ENCODE results near the gene IQGAP2.

The IQGAP2 gene

GRCh38 chr5:76670508-76670907, 267.4 kb downstream of the IQGAP2 start:
- no peaks in the 10 kb centered on the region for H3K9me2 ChIP-seq (replicated peaks; ENCODE audit: control insufficient read depth, low read length)
- H4K20me1 ChIP-seq (ENCODE audit: control insufficient read depth, insufficient read depth, low read depth, low read length) = no peaks in the 10 kb centered on the region
- no peak overlapping the region for H3K27ac ChIP-seq (ENCODE audit: low read depth, low read length)
- H3F3A ChIP-seq (ENCODE audit: control insufficient read depth, insufficient read depth) = no peaks in the 10 kb centered on the region
- peaks cover 37% of the 10 kb centered on the region for H3K36me3 ChIP-seq (ENCODE audit: control insufficient read depth, low read length)
- no peaks in the 10 kb centered on the region for H3K27me3 ChIP-seq (ENCODE audit: control insufficient read depth, low read length)
- no peak overlapping the region for H3K4me2 ChIP-seq (ENCODE audit: low read length)
- no peak overlapping the region for H3K4me3 ChIP-seq (ENCODE audit: low read length)
- H3K79me2 ChIP-seq (ENCODE audit: control insufficient read depth, low read length) = no peaks in the 10 kb centered on the region
- no peaks in the 10 kb centered on the region for H3K4me1 ChIP-seq (ENCODE audit: control insufficient read depth, low read length)
- H3K9me3 ChIP-seq (ENCODE audit: control insufficient read depth, insufficient read depth, low read length) = no peaks in the 10 kb centered on the region
- TF ChIP-seq EZH2phosphoT487 (IDR thresholded peaks at IDR 0.05; ENCODE audit: borderline replicate concordance, low read length) (no peak), CTCF (IDR thresholded peaks at IDR 0.05; ENCODE audit: low read depth, low read length, poor library complexity, severe bottlenecking) (no peak)

GRCh38 chr5:76672242-76672641, 269.2 kb downstream of the IQGAP2 start:
- no peak for TF ChIP-seq CTCF (IDR thresholded peaks at IDR 0.05; ENCODE audit: low read depth, low read length, poor library complexity, severe bottlenecking)
- no peak for TF ChIP-seq EZH2phosphoT487 (IDR thresholded peaks at IDR 0.05; ENCODE audit: borderline replicate concordance, low read length)
- no peaks in the 10 kb centered on the region for H3K27me3 ChIP-seq (ENCODE audit: control insufficient read depth, low read length)
- H4K20me1 ChIP-seq (ENCODE audit: control insufficient read depth, insufficient read depth, low read depth, low read length) = no peaks in the 10 kb centered on the region
- H3K9me3 ChIP-seq (ENCODE audit: control insufficient read depth, insufficient read depth, low read length) = no peaks in the 10 kb centered on the region
- no peaks in the 10 kb centered on the region for H3K79me2 ChIP-seq (ENCODE audit: control insufficient read depth, low read length)
- no peaks in the 10 kb centered on the region for H3F3A ChIP-seq (ENCODE audit: control insufficient read depth, insufficient read depth)
- H3K4me1 ChIP-seq (ENCODE audit: control insufficient read depth, low read length) = no peaks in the 10 kb centered on the region
- no peak overlapping the region for H3K27ac ChIP-seq (ENCODE audit: low read depth, low read length)
- H3K9me2 ChIP-seq (replicated peaks; ENCODE audit: control insufficient read depth, low read length) = no peaks in the 10 kb centered on the region
- H3K4me3 ChIP-seq (ENCODE audit: low read length) = no peak overlapping the region
- no peak overlapping the region for H3K4me2 ChIP-seq (ENCODE audit: low read length)
- peaks cover 37% of the 10 kb centered on the region for H3K36me3 ChIP-seq (ENCODE audit: control insufficient read depth, low read length)

GRCh38 chr5:76673125-76673524, 270.0 kb downstream of the IQGAP2 start:
- H3K9me3 ChIP-seq (ENCODE audit: control insufficient read depth, insufficient read depth, low read length) = no peaks in the 10 kb centered on the region
- no peak overlapping the region for H3K4me3 ChIP-seq (ENCODE audit: low read length)
- H3K79me2 ChIP-seq (ENCODE audit: control insufficient read depth, low read length) = no peaks in the 10 kb centered on the region
- no peaks in the 10 kb centered on the region for H3F3A ChIP-seq (ENCODE audit: control insufficient read depth, insufficient read depth)
- H3K27ac ChIP-seq (ENCODE audit: low read depth, low read length) = no peak overlapping the region
- H3K27me3 ChIP-seq (ENCODE audit: control insufficient read depth, low read length) = no peaks in the 10 kb centered on the region
- H4K20me1 ChIP-seq (ENCODE audit: control insufficient read depth, insufficient read depth, low read depth, low read length) = no peaks in the 10 kb centered on the region
- H3K4me2 ChIP-seq (ENCODE audit: low read length) = no peak overlapping the region
- H3K9me2 ChIP-seq (replicated peaks; ENCODE audit: control insufficient read depth, low read length) = no peaks in the 10 kb centered on the region
- H3K4me1 ChIP-seq (ENCODE audit: control insufficient read depth, low read length) = no peaks in the 10 kb centered on the region
- peaks cover 37% of the 10 kb centered on the region for H3K36me3 ChIP-seq (ENCODE audit: control insufficient read depth, low read length)
- no peak for TF ChIP-seq CTCF (IDR thresholded peaks at IDR 0.05; ENCODE audit: low read depth, low read length, poor library complexity, severe bottlenecking)
- no peak for TF ChIP-seq EZH2phosphoT487 (IDR thresholded peaks at IDR 0.05; ENCODE audit: borderline replicate concordance, low read length)

Measured in DOHH2 (cell line).